ENCODE results near the gene BTBD2.
A peak's percentile ranks its signal among the peaks of the same experiment; 100 is the strongest.
"Not testable (repeated sequence)": the region's sequence is repeated elsewhere in the genome, so short reads cannot be mapped to it uniquely, and the experiment has no call there.

BTBD2 gene

GRCh38 chr19:1998712-1999708 is 16.5 kb downstream of the BTBD2 start:
- Mint-ChIP-seq H3K27me3 (peaks cover 1% of the 10 kb centered on the region), H3K4me3 (peak overlapping the region; percentile 33), H3K27ac (peak overlapping the region; percentile 63), H3K9me3 (no peaks in the 10 kb centered on the region), H3K36me3 (ENCODE audit: low read depth) (peaks cover 82% of the 10 kb centered on the region), H3K4me1 (ENCODE audit: low read depth) (peaks cover 8% of the 10 kb centered on the region)
- intact Hi-C loops (cut with micrococcal nuclease) = no loop called here

DNA sequence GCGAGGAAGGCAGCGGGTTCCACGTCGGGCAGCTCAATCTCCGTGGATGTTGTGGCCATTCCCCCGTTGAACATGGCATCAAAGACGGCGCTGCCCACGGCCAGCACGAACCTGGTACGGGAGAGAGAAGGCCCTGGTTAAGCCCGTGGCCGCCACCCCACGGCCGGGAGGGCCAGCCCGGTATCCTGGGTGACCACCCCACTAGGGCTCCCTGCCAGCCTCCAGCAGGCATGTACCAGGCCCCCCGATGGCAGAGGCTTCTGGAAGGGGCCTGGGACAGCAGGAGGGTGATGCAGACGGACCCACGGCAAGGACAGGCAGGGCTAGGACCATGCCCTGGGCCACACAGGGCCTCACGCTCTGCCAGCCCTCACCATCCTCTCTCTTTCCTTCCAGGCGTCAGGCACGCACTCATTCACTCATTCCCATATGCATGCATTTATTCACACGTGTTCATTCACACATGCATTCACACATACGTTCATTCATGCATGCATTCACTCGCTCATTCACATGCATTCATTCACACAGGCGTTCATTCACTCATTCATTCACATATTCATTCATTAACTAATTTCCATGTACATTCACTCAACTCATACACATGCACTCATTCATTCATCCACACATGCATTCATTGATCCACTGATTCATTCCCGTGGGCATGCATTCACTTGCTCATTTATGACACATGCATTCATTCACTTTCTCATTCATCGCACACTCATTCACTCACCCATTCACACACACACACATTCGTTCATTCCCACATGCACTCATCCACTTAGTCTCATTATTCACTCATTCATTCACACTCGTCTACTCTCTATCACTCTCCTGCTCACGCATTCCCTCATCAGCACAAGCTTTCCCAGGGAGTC is 17.9 kb downstream of the BTBD2 start:
- no peak overlapping the region for H3K27ac Mint-ChIP-seq
- H3K9me3 Mint-ChIP-seq = no peaks in the 10 kb centered on the region
- H3K4me3 Mint-ChIP-seq = no peak overlapping the region
- H3K36me3 Mint-ChIP-seq (ENCODE audit: low read depth) = peaks cover 75% of the 10 kb centered on the region
- intact Hi-C loops (cut with micrococcal nuclease) = no loop called here
- peaks cover 8% of the 10 kb centered on the region for H3K4me1 Mint-ChIP-seq (ENCODE audit: low read depth)
- H3K27me3 Mint-ChIP-seq = peaks cover 1% of the 10 kb centered on the region

- intact Hi-C loops (cut with micrococcal nuclease) = no loop called here
- H3K4me1 Mint-ChIP-seq (ENCODE audit: low read depth) = no peaks in the 10 kb centered on the region
- peaks cover 76% of the 10 kb centered on the region for H3K36me3 Mint-ChIP-seq (ENCODE audit: low read depth)
- no peaks in the 10 kb centered on the region for H3K9me3 Mint-ChIP-seq
- no peak overlapping the region for H3K27ac Mint-ChIP-seq
- H3K27me3 Mint-ChIP-seq = no peaks in the 10 kb centered on the region
- H3K4me3 Mint-ChIP-seq = no peak overlapping the region
Observed at GRCh38 chr19:1992759-1993260, 22.7 kb downstream of the BTBD2 start.

- no peak overlapping the region for H3K27ac Mint-ChIP-seq
- H3K4me1 Mint-ChIP-seq (ENCODE audit: low read depth) = no peaks in the 10 kb centered on the region
- intact Hi-C loops (cut with micrococcal nuclease) = no loop called here
- no peaks in the 10 kb centered on the region for H3K9me3 Mint-ChIP-seq
- no peak overlapping the region for H3K4me3 Mint-ChIP-seq
- peaks cover 76% of the 10 kb centered on the region for H3K36me3 Mint-ChIP-seq (ENCODE audit: low read depth)
- H3K27me3 Mint-ChIP-seq = no peaks in the 10 kb centered on the region
Observed at GRCh38 chr19:1991018-1991913, 24.2 kb downstream of the BTBD2 start.

DNA sequence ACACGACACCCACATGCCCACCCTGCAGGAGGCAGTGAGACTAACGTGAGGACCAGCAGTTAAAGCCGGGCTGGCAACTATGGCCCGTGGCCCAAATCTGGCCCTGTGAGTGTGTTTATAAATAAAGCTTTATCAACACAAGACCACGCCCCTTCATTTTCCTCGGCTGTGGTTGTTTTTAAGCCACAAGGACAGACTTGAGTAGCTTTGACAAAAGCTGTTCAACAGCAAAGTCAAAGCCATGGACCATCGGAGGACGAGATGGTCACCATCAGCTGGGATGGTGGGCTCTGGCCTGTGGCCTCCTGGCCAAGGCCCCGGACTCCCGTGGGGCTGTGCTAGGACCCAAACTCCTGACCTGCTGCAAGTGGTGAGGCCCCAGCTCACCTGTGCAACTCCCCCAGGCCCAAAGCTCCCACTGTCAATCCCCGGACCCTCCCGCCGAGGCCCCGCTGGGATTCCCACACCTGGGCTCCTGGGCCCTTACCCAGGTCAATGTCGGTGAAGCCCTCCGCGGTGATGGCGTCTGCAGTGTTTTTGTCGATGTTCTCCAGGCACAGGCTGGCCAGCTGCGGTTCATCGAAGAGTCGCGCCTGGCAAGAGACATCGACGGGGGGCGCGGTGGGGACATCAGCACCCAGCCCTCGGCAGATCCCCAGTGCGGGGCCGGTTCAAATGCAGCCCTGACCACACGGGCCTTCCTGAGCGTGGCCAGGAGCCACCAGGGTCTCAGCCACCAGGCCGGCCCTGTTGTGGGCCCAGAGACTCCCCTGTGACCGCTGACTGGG is 25.1 kb downstream of the BTBD2 start:
- H3K27me3 Mint-ChIP-seq = no peaks in the 10 kb centered on the region
- H3K4me1 Mint-ChIP-seq (ENCODE audit: low read depth) = no peaks in the 10 kb centered on the region
- no peak overlapping the region for H3K27ac Mint-ChIP-seq
- H3K4me3 Mint-ChIP-seq = no peak overlapping the region
- intact Hi-C loops (cut with micrococcal nuclease) = no loop called here
- H3K36me3 Mint-ChIP-seq (ENCODE audit: low read depth) = peaks cover 76% of the 10 kb centered on the region
- no peaks in the 10 kb centered on the region for H3K9me3 Mint-ChIP-seq

GRCh38 chr19:1989513-1990229 is 25.8 kb downstream of the BTBD2 start:
- no peak overlapping the region for H3K4me3 Mint-ChIP-seq
- peaks cover 80% of the 10 kb centered on the region for H3K36me3 Mint-ChIP-seq (ENCODE audit: low read depth)
- no peaks in the 10 kb centered on the region for H3K4me1 Mint-ChIP-seq (ENCODE audit: low read depth)
- H3K27ac Mint-ChIP-seq = no peak overlapping the region
- intact Hi-C loops (cut with micrococcal nuclease) = no loop called here
- H3K9me3 Mint-ChIP-seq = no peaks in the 10 kb centered on the region
- H3K27me3 Mint-ChIP-seq = no peaks in the 10 kb centered on the region

- intact Hi-C loops (cut with micrococcal nuclease); H3K9me3 Mint-ChIP-seq; H3K4me1 Mint-ChIP-seq (ENCODE audit: low read depth); H3K27me3 Mint-ChIP-seq; H3K4me3 Mint-ChIP-seq; H3K27ac Mint-ChIP-seq: not testable (repeated sequence)
- peaks cover 91% of the 10 kb centered on the region for H3K36me3 Mint-ChIP-seq (ENCODE audit: low read depth)
Observed at GRCh38 chr19:1988464-1988863, 27.1 kb downstream of the BTBD2 start.

DNA sequence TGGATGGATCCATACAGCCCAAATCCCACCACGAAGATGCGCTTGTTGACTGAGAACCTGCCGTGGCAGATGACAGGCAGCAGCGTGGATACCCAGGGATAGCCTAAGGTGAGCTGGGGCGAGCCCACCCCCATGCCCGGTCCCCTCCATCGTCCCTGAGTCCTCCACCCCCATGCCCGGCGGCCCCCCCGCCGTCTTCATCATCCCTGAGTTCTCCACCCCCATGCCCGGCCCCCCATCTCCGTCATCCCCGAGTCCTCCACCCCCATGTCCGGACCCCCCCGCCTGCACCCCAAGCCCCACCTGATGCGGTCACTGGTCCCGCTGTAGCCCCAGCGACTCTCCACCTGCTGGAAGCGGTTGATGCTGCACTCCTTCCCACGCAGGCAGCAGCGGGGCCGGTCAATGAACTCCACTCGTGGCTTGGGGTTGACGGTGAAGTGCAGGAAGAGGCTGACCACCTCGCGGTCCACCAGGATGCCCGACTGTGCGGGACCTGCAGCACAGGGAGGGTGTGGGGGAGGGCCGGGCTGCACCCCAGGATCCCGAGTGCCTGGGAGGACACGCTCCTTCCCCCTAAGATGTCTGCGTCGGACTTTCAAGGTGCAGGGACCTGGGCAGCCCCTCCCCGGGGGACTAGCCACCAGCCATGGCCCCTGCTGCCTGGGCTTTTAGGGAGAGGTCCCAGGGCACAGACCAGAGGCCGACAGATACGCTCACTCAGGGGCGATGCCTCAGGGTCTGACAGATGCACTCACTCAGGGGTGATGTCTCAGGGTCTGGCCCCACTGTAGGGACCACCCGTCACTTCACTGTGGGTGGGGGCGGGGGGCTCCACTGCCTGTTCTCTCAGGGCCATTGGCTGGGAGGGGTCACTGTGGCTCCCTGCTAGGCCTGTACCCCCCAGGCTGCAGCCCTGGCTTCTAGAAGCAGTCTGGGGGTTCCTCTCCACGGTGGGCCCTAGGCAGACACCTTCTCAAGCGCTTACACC is 28.0 kb downstream of the BTBD2 start:
- Mint-ChIP-seq H3K36me3 (ENCODE audit: low read depth) (peaks cover 94% of the 10 kb centered on the region), H3K9me3 (no peaks in the 10 kb centered on the region), H3K27me3 (no peaks in the 10 kb centered on the region), H3K27ac (no peak overlapping the region), H3K4me1 (ENCODE audit: low read depth) (no peaks in the 10 kb centered on the region), H3K4me3 (no peak overlapping the region)
- intact Hi-C loops (cut with micrococcal nuclease) = no loop called here

GRCh38 chr19:1986357-1987162 is 29.0 kb downstream of the BTBD2 start:
- intact Hi-C loops (cut with micrococcal nuclease) = no loop called here
- Mint-ChIP-seq H3K27me3 (no peaks in the 10 kb centered on the region), H3K4me3 (no peak overlapping the region), H3K36me3 (ENCODE audit: low read depth) (peaks cover 100% of the 10 kb centered on the region), H3K27ac (no peak overlapping the region), H3K9me3 (no peaks in the 10 kb centered on the region), H3K4me1 (ENCODE audit: low read depth) (no peaks in the 10 kb centered on the region)

DNA sequence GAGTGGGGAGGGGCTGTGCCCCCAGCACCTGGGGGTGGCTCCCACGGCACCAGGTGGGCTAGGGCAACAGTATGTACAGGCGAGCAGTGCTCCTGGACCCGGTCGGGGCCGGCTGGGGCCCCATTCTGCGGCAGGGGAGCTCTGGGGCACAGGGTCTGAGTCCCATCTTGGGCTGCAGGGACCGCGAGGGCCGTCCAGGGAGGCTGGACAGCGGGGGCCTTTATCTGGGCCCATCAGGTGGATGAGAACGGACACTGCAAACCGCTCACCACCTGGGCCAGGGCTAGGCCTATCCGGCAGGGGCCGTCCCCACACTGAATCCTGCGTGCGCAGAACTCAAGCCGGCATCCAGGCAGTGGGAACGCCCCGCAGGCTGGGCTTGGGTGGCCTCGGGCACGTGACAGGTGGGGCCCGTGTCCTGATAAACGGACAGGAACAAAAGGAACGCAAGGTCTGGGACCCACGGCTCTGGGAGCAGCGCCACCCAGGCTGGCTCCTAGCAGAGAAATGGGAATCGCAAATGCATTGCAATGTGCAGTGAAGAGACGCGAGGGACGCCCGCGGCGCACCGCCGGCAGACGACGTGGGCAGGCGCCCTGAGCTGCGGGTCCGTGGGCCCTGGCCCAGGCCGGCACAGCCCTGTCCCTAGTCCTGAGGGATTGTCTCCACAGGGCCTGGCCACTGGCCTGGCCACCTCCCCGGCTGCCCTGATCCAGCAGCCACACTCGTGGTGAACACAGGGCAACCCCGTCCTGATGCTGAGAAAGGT is 29.7 kb downstream of the BTBD2 start:
- no peaks in the 10 kb centered on the region for H3K9me3 Mint-ChIP-seq
- H3K27ac Mint-ChIP-seq = no peak overlapping the region
- H3K27me3 Mint-ChIP-seq = no peaks in the 10 kb centered on the region

More for the DNA sequence above, 29.7 kb downstream of the BTBD2 start:
- H3K36me3 Mint-ChIP-seq (ENCODE audit: low read depth) = peaks cover 100% of the 10 kb centered on the region
- H3K4me3 Mint-ChIP-seq = no peak overlapping the region
- H3K4me1 Mint-ChIP-seq (ENCODE audit: low read depth) = no peaks in the 10 kb centered on the region
- intact Hi-C loops (cut with micrococcal nuclease) = no loop called here
